ENCODE measurements around the gene ESPNL.
A peak's percentile ranks its signal among the peaks of the same experiment; 100 is the strongest.

Gene ESPNL

DNA sequence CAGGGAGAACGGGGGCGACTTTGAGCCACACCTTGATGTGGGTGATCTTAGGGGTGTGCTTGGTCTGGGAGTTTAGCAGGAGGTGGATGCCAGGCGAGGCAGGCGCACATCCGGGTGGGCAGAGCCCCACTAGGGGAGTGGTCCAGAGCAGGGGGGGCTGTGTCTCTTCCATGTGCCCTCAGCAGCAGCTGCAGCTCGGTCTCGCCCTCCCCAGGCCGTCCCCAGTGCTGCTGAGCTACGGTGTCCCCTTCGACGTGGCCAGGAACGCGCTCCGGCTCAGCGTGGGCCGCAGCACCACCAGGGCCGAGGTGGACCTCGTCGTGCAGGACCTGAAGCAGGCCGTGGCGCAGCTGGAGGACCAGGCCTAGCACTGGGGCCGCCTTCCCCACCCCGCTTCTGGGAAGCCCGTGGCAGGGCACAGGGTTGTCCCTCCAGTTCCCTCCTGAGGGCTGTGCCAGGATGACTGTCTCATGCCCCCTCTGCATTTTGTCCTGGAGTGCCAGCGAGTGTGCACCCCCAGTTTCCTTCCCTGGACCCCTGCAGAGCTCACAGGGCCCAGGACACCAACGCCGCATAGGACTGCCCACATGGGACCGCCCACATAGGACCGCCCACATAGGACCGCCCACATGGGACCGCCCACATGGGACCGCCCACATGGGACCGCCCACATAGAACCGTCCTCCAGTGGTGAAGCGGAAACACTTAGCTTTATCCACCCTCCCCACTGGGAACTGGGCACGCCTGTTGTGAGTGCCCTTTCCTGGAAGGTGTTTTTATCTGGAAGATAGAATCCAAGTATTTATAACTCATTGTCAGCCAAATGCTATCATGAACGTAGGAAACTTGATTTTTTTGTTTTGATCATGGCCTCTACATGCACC is 1.9 kb upstream of the ESPNL start:
- DNase-seq (ENCODE audit: low spot score): peak; percentile 94

DNA sequence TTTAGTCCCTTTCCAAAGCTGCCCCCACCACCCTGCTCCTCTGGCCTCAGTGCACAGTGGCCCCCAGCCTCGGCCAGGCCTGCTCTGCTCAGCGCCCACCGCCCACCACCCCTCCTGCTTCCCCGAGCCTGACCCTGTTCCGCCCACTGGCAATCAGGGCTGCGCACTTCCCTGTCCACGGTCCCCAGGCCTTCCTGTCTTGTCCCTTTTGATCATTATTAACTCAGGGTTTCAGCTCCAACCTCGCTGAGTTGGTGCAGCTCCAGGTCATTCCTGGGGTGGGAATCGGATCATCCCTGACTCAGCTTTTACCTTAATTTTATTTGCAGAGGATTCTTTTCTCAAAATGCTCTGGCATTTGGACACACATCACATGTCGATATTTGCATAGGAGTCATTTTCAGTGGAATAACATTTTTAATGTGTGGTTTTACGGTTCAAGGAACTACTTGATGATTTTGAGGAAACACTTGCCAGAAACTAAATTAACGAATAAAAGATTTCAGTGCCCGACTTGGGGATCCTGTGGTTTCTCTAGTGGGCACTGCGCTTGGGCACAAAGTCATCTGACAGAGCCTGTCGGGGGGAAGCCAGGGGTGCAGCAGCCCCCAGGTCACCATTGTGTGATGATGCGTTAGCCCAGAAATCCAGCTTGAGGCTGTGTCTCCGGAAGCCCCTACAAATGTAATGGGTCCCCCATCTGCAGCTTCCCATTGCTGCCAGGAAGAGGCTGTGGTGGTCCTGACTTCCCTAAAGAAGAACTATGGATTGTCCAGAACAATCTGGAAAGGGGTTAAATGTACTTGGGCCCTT is 1.0 kb upstream of the ESPNL start:
- DNase-seq (ENCODE audit: low spot score): no peak

DNA sequence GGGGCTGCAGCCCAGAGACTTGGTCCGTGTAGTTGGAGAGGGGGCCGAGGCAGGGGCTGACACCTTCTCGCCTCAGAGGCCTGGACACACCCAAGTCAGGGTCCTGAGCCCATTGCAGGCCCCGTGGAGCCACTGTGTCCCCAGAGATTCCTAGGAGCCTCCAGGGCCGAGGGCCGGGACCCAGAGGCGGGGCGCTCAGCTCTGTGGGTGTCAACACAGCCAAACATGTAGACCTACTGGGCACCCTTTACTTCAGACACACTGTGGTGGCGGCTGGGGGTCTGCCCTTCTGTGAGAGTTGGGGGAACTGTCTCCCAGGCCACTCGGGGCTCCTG is 459 bp upstream of the ESPNL start:
- no peak for DNase-seq (ENCODE audit: low spot score)

GRCh38 chr2:238100821-238101771 is 956 bp downstream of the ESPNL start:
- no peak for DNase-seq (ENCODE audit: low spot score)

DNA sequence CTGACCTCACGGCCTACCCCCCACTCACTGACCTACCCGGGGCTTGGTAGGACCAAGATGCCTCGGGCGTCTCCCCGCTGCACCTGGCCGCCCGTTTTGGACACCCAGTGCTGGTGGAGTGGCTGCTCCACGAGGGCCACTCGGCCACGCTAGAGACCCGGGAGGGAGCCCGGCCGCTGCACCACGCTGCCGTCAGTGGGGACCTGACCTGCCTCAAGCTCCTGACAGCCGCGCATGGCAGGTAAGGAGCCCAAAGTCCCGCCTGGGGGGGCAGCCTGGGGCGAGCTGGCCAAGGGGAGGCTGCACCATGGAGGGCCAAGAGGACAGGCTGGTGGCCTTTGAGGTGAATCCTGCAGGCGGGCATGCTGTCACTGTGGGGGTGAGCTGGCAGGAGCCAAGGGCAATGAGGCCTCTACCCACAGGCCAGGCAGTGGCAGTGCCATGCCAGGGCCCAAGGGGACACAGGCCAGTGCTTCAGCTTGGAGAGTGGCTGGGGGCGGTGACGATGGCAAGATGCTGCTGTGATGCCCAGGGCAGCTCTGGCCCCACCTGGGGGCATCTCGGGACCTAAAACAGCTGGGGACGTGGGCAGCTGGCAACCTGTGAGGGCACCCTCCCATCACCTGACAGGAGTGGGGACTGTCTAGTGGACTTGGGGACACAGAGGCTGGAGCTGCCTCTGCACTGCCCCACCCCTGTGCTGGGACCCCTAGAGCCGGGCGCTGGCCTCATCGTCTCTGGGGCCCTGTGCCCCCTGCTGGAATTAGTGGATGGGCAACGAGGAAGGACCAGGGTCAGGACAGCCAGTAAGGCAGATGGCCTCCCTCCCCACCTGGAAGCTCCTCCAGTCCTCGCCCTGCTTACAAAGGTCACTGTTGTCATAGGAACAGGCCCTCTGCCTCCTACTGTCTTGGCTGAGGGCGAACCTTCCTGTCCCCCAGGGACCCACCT is 2.0 kb downstream of the ESPNL start:
- DNase-seq (ENCODE audit: low spot score): no peak

DNA sequence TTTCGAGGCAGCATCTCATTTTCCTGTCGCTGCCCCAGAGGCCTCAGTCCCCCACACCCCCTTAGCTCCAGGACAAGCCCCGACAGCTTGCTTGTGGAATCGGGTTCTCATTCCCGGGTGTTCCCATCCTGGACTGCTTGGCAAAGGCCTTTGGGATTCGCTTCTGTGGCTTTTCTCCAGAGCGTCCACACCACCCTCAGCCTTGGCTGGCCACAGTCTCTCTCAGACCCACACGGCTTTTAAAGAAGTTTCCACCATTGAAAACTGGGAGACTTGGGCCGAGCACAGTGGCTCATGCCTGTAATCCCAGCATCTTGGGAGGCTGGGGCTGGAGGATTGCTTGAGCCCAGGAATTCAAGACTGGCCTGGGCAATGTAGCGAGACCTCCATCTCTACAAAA is 2.7 kb downstream of the ESPNL start:
- DNase-seq (ENCODE audit: low spot score): no peak

DNA sequence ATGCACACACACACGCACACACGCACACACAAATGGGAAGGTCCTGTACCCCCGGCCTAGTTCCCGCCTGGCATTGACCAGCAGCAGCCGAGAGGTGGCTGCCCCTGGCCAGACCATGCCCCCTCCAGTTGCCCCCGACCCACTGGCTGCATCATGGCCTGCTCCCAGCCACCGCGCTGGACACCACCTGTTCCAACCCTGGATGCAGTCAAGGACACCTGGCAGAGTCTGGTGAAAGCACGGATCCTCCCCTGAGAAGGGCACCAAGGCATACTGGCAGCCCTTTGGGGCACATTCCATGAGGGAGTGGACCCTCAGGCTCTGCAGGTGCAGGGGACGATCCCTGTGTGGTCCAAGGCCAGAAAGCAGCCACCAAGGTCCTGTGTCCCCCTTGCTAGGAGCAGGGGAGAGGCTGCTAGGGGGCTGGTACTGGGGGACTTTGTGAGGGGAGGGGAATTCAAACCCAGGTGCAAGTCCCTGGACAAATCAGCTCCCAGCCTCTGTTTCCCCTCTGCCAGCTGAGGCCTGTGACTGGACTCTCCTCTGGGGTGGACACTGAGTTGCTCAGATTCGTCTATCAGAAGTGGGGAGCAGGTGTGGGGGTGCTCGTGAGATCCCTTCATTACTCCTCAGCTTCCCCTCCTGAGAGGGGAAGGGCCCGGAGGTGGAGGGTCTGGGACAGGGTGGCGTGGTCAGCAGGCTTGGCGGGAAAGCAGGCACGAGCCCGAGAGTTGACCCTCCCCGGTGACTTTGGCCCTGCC is 3.5 kb downstream of the ESPNL start:
- DNase-seq (ENCODE audit: low spot score): no peak

DNA sequence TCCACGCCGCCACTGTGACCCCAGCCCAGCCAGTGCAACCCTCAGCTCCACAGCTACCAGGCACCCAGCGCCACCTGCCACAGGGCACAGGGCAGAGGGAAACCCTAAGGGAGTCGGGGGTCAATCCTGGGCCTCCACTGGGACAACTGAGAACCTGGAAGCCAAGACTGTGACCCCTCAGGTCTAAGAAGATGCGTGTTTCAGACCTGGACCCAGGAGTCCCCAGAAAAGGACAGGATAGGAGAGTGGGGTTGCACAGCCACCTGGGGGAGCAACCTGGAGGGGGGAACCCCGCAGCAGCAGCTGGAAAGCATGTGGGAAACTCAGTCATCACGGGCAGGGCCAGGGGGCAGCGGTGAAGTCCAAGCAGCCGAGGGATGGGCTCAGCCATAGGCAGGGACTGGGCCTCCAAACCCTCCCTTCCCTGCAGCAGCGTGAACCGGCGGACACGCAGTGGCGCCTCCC is 4.1 kb downstream of the ESPNL start:
- no peak for DNase-seq (ENCODE audit: low spot score)

- DNase-seq (ENCODE audit: low spot score): no peak
Measured at GRCh38 chr2:238104691-238105371, 4.7 kb downstream of the ESPNL start.

- DNase-seq (ENCODE audit: low spot score): no peak
Measured at GRCh38 chr2:238105506-238106338, 5.6 kb downstream of the ESPNL start.

DNA sequence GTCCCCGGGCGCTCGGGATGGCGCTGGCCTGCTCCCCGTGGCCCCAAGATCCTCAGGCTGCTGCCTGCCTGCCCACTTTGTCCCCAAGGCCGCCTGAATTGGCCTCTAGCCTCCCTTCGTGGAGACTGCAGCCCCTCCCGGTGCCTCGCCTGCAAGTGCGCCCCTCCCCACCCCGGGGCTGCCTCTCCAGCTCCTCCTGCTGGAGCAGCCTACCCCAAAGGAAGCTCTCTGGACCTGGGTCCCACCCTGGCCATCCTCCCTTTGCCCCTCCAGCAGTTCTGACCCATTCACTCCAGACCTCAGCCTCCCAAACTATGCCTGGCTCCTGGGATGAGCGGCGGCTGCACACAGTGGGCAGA is 6.2 kb downstream of the ESPNL start:
- no peak for DNase-seq (ENCODE audit: low spot score)

- DNase-seq (ENCODE audit: low spot score): no peak
Measured at GRCh38 chr2:238106698-238107524, 6.8 kb downstream of the ESPNL start.

- DNase-seq (ENCODE audit: low spot score): no peak
Measured at GRCh38 chr2:238107525-238108422, 7.6 kb downstream of the ESPNL start.

DNA sequence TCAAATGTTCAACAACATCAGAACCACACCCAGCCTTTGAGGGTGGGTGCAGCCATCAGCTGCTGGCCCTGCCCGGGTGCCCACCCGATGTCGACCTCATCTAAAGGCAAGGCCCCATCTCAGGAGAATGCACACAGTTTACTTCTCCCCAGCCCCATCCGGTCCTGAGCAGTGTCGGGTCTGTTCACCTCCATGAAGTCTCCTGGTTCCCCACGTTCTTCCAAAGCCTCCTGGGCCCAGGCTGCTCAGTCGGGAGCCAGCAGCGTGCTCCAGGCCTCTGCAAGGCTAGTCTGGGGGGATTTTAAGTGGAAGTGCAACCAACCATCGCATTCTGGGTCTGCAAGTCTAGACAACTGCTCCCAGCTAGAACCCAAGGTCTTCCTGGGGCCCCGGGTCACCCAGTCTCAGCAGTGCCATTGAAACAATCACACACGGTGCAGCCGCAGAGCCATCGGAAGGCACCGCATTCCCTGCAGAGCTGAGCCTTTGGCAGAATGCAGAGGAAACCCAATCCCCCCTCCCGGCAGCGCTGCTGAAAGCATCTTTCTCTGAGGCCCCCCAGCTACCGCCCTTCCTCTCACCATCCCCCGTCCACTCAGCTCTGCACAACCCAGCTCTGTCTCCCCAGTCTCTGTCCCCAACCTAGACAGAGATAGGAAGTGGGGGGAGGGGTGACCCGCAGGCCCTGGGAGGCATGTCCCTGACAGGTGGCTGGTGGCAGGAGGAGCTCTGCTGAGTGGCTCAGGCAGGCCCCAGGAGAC is 8.5 kb downstream of the ESPNL start:
- DNase-seq (ENCODE audit: low spot score): no peak

GRCh38 chr2:238113611-238114010 is 13.5 kb downstream of the ESPNL start:
- no peak for DNase-seq (ENCODE audit: low spot score)

- DNase-seq (ENCODE audit: low spot score): no peak
Measured at GRCh38 chr2:238114331-238114841, 14.2 kb downstream of the ESPNL start.
